SK-N-SH (cell line): Measurements from ENCODE around the gene ZNF804A. TPM values are rescaled to one million over a fixed set of nuclear protein-coding genes. Genes with fewer than 3 reads are reported as not detected.

ENCODE experiments used
- CTCF ChIA-PET: fragments of 300-600, 350-600 bp; formaldehyde crosslinking; extraction: SDS; loops from one replicate; lab custom pipeline; 2021; lab: Yijun Ruan, JAX
- POLR2A ChIA-PET: fragments of 350-600 bp; sonication (Branson Sonifier 250); formaldehyde crosslinking; extraction: SDS; loops from one replicate; lab custom pipeline; 2020; ENCODE audit warnings: antibody characterized with exemption, inconsistent platforms; lab: Yijun Ruan, JAX
- DNase-seq: peaks from one replicate; pipeline ENCODE4 v3.0.0; 2012
- H2AFZ ChIP-seq: fragments of 200-600 bp; sonication (generic); 2 replicates; pipeline ENCODE4 v1.8.1; 2016; ENCODE audit warnings: antibody characterized with exemption, mild to moderate bottlenecking, low read depth
- H3F3A ChIP-seq: fragments of 200-600 bp; sonication (generic); replicated peaks from 2 replicates; pipeline ENCODE3; 2016; ENCODE audit warnings: antibody characterized with exemption, mild to moderate bottlenecking; ENCODE audit not compliant: insufficient read depth
- H3K27ac ChIP-seq, 2 experiments: fragments of 200-500 bp in 1 of 2; fragments of 200-600 bp in 1 of 2; sonication (Bioruptor generic) in 1 of 2; sonication (generic), shearing (Covaris generic) in 1 of 2; 2 replicates each; pipeline versions ENCODE4 v1.5.1 to v1.6.1; 2014 to 2016; ENCODE audit warnings: low read depth in 2 of 2, inconsistent platforms in 1 of 2, low read length in 1 of 2, mild to moderate bottlenecking in 1 of 2, mixed read lengths in 1 of 2
- H3K27me3 ChIP-seq: fragments of 200-600 bp; sonication (generic), shearing (Covaris generic); 2 replicates; pipeline ENCODE4 v1.6.1; 2016; ENCODE audit warnings: mixed run types; ENCODE audit not compliant: insufficient read depth
- H3K36me3 ChIP-seq, 2 experiments: fragments of 200-500 bp in 1 of 2; fragments of 200-600 bp in 1 of 2; sonication (Bioruptor generic) in 1 of 2; sonication (generic) in 1 of 2; replicated peaks in 1 of 2; 2 replicates each; pipeline versions ENCODE3 to v1.5.1; 2014 to 2016; ENCODE audit warnings: low read length in 1 of 2, mild to moderate bottlenecking in 1 of 2; ENCODE audit not compliant: insufficient read depth in 2 of 2, control insufficient read depth in 1 of 2
- H3K4me1 ChIP-seq, 2 experiments: fragments of 200-500 bp in 1 of 2; fragments of 200-600 bp in 1 of 2; sonication (Bioruptor generic) in 1 of 2; sonication (generic), shearing (Covaris generic) in 1 of 2; 2 replicates each; pipeline versions ENCODE4 v1.5.1 to v1.6.1; 2014 to 2016; ENCODE audit warnings: low read depth in 1 of 2, low read length in 1 of 2, mixed run types in 1 of 2; ENCODE audit not compliant: insufficient read depth in 2 of 2, control insufficient read depth in 1 of 2
- H3K4me2 ChIP-seq: fragments of 200-600 bp; sonication (generic), shearing (Covaris generic); 2 replicates; pipeline ENCODE4 v1.6.1; 2017; ENCODE audit warnings: mixed run types
- H3K4me3 ChIP-seq, 2 experiments: fragments of 200-500 bp in 1 of 2; fragments of 200-600 bp in 1 of 2; sonication (Bioruptor generic) in 1 of 2; sonication (generic), shearing (Covaris generic) in 1 of 2; 2 replicates each; pipeline versions ENCODE4 v1.5.1 to v1.8.1; 2014 to 2016; ENCODE audit warnings: low read depth in 2 of 2, inconsistent platforms in 1 of 2, low read length in 1 of 2, mild to moderate bottlenecking in 1 of 2, mixed read lengths in 1 of 2, moderate library complexity in 1 of 2
- H3K79me2 ChIP-seq: fragments of 200-600 bp; sonication (generic); 2 replicates; pipeline ENCODE4 v1.8.1; 2017; ENCODE audit warnings: mild to moderate bottlenecking; ENCODE audit not compliant: insufficient read depth
- H3K9ac ChIP-seq: fragments of 200-600 bp; sonication (generic); 2 replicates; pipeline ENCODE4 v1.6.1; 2017; ENCODE audit warnings: mixed run types
- H3K9me2 ChIP-seq: fragments of 200-600 bp; sonication (generic); 2 replicates; pipeline ENCODE4 v1.6.1; 2017; ENCODE audit warnings: mixed run types
- H3K9me3 ChIP-seq: fragments of 200-600 bp; sonication (generic); 2 replicates; pipeline ENCODE4 v1.6.1; 2017; ENCODE audit warnings: mixed run types, mild to moderate bottlenecking, moderate library complexity
- H4K20me1 ChIP-seq: fragments of 200-600 bp; sonication (generic); 2 replicates; pipeline ENCODE4 v1.6.1; 2017; ENCODE audit warnings: mild to moderate bottlenecking, mixed run types; ENCODE audit not compliant: insufficient read depth
- CHD2 ChIP-seq: fragments of 150-350 bp; IDR thresholded peaks from 2 replicates; pipeline ENCODE4 v1.6.1; 2018; ENCODE audit warnings: low read length; ENCODE audit not compliant: partially characterized antibody
- CTCF ChIP-seq: fragments of 200-600 bp; sonication (generic); IDR thresholded peaks from 2 replicates; pipeline ENCODE4 v1.6.1; 2017; ENCODE audit warnings: antibody characterized with exemption, mild to moderate bottlenecking, moderate library complexity
- ELF1 ChIP-seq: IDR thresholded peaks from 2 replicates; pipeline ENCODE4 v1.4.0; 2012
- EZH2phosphoT487 ChIP-seq: fragments of 200-600 bp; sonication (generic); IDR thresholded peaks from 2 replicates; pipeline ENCODE4 v1.6.1; 2017; ENCODE audit warnings: low read depth, mixed run types, mild to moderate bottlenecking, antibody characterized with exemption, moderate library complexity, borderline replicate concordance
- GABPA ChIP-seq: IDR thresholded peaks from 2 replicates; pipeline ENCODE4 v1.4.0; 2012; ENCODE audit warnings: low read depth, mild to moderate bottlenecking
- GATA2 ChIP-seq: sonication (generic); formaldehyde crosslinking; IDR thresholded peaks from 2 replicates; pipeline ENCODE4 v1.5.0; 2020; ENCODE audit warnings: mild to moderate bottlenecking, missing genetic modification reagents
- MAX ChIP-seq: IDR thresholded peaks from 2 replicates; pipeline ENCODE4 v1.4.0; 2012; ENCODE audit warnings: low read depth
- PBX3 ChIP-seq: IDR thresholded peaks from 2 replicates; pipeline ENCODE4; 2012
- RAD21 ChIP-seq: IDR thresholded peaks from 2 replicates; pipeline ENCODE4 v1.6.1; 2012; ENCODE audit warnings: mild to moderate bottlenecking, low read length
- RCOR1 ChIP-seq: fragments of 150-350 bp; IDR thresholded peaks from 2 replicates; pipeline ENCODE4 v1.6.1; 2017; ENCODE audit warnings: antibody characterized with exemption, low read length
- REST ChIP-seq: IDR thresholded peaks from 2 replicates; pipeline ENCODE4 v1.6.1; 2012; ENCODE audit warnings: mild to moderate bottlenecking, low read depth, low read length, moderate library complexity
- RFX5 ChIP-seq: IDR thresholded peaks from 2 replicates; pipeline ENCODE4 v1.6.1; 2012; ENCODE audit warnings: mild to moderate bottlenecking, improper control_type of control experiment, low read length
- SIN3A ChIP-seq: IDR thresholded peaks from 2 replicates; pipeline ENCODE4 v1.6.1; 2012; ENCODE audit warnings: low read depth, mild to moderate bottlenecking, low read length, moderate library complexity, borderline replicate concordance
- TCF12 ChIP-seq: IDR thresholded peaks from 2 replicates; pipeline ENCODE4 v1.4.0; 2012
- TEAD4 ChIP-seq: IDR thresholded peaks from 2 replicates; pipeline ENCODE4 v1.4.0; 2012; ENCODE audit warnings: mild to moderate bottlenecking, borderline replicate concordance; ENCODE audit not compliant: insufficient read depth
- USF2 ChIP-seq: fragments of 150-350 bp; IDR thresholded peaks from 2 replicates; pipeline ENCODE4 v1.6.1; 2017; ENCODE audit warnings: antibody characterized with exemption, low read length, low read depth, borderline replicate concordance
- ZBTB33 ChIP-seq: IDR thresholded peaks from 2 replicates; pipeline ENCODE4 v1.4.0; 2012; ENCODE audit warnings: low read depth, borderline replicate concordance
- WGBS: methylation state at CpG from one replicate; pipeline ENCODE4 v1.1.6; 2017; ENCODE audit warnings: low lambda C conversion rate; 5-methylcytosine and 5-hydroxymethylcytosine counted together
- polyA plus RNA-seq, 3 experiments: library from polyadenylated mRNA; depleted of rRNA; stranded (reverse); fragments of >200 nt; gene quantifications; 2 replicates each; pipeline ENCODE4 v1.2.3, GENCODE V29; 2012

The ZNF804A gene
- polyA plus RNA-seq, 1 of the 3 experiments (the other 2 are of a cell fraction) = 0.02 TPM

- Histone ChIP-seq H3K4me3 (no peak overlapping the region), H4K20me1 (no peaks in the 10 kb centered on the region), H3K9ac (no peak overlapping the region), H3K27ac (no peak overlapping the region), H3K9me2 (no peaks in the 10 kb centered on the region), H3K36me3 (no peaks in the 10 kb centered on the region), H3K9me3 (no peaks in the 10 kb centered on the region), H2AFZ (no peak overlapping the region), H3K4me1 (no peaks in the 10 kb centered on the region), H3K79me2 (no peaks in the 10 kb centered on the region), H3K4me2 (no peak overlapping the region), H3K27me3 (no peaks in the 10 kb centered on the region), H3F3A (no peaks in the 10 kb centered on the region)
- TF ChIP-seq ZBTB33 (no peak), RCOR1 (no peak), CHD2 (no peak), SIN3A (no peak), MAX (no peak), GATA2 (CRISPR knock-in tag) (no peak), PBX3 (no peak), TCF12 (no peak), USF2 (no peak), RAD21 (no peak), EZH2phosphoT487 (no peak), TEAD4 (no peak), GABPA (no peak), RFX5 (no peak)
- CTCF ChIA-PET = no interaction called here
- 86% methylated on average over 2 of the region's 2 CpGs for WGBS
- no peak for DNase-seq
- POLR2A ChIA-PET = no interaction called here
These were observed 279.6 kb downstream of the ZNF804A start for GRCh38 chr2:184877909-184878308.

- ChIA-PET POLR2A (no interaction called here), CTCF (no interaction called here)
- no peaks in the 10 kb centered on the region for H3K4me1 ChIP-seq
- no peak overlapping the region for H3K4me2 ChIP-seq
- H3K27me3 ChIP-seq = no peaks in the 10 kb centered on the region
- H3K79me2 ChIP-seq = no peaks in the 10 kb centered on the region
- no peak overlapping the region for H3K27ac ChIP-seq
- H3K9me2 ChIP-seq = no peaks in the 10 kb centered on the region
- H3K9me3 ChIP-seq = no peaks in the 10 kb centered on the region
- no peak for DNase-seq
- no peaks in the 10 kb centered on the region for H4K20me1 ChIP-seq
- no peaks in the 10 kb centered on the region for H3K36me3 ChIP-seq
- H3K4me3 ChIP-seq = no peak overlapping the region
- H3K9ac ChIP-seq = no peak overlapping the region
- no peaks in the 10 kb centered on the region for H3F3A ChIP-seq
- no peak overlapping the region for H2AFZ ChIP-seq
- WGBS = 12% methylated on average over 1 of the region's 1 CpG
- TF ChIP-seq RFX5 = no peak
- no peak for TF ChIP-seq ELF1
- no peak for TF ChIP-seq GATA2 (CRISPR knock-in tag)
- no peak for TF ChIP-seq CHD2
- no peak for TF ChIP-seq REST
- no peak for TF ChIP-seq CTCF
- TF ChIP-seq USF2 = no peak
These were observed 281.3 kb downstream of the ZNF804A start for GRCh38 chr2:184879671-184880070.
